GM10847 (cell line): ENCODE measurements around the gene MYCBPAP.
A peak's percentile ranks its signal among the peaks of the same experiment; 100 is the strongest.

ENCODE experiments used
- POLR2A ChIP-seq: IDR thresholded peaks from 2 replicates; pipeline ENCODE4 v1.6.1; 2011; ENCODE audit not compliant: insufficient read length; ENCODE audit errors: extremely low read depth

MYCBPAP gene

GRCh38 chr17:50469208-50469605, 39.0 kb upstream of the MYCBPAP start:
- TF ChIP-seq POLR2A, result no peak

DNA sequence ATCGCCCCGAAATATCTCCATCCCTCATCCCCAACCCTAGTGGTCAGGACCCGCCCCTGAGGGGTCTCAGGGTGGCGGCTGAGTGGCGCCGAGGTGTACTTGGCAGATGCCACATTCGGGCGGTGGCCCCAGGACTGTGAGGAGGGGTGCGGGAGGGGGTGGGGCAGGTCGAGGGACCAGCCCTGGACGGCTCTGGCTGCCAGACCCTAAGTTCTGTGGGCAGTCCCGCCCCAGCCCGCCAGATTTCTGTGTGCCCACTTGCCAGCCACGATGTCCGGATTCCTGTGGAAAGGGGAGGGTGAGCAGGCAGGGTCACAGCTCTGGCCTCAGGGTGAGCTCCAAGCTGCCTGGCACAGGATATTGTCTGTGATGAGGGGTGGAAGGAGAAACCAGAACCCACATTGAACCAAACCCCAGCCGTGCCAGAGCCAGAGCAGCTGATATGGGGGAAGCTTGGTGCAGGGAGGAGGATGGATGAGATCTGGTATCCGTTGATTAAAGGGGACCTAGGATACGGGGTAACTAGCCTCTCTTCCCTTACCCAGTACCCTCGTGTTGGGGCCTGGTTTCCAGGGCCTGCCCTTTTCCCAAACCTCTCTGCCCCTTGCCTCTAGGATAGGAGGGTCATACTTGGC, 38.5 kb upstream of the MYCBPAP start:
- no peak for TF ChIP-seq POLR2A

DNA sequence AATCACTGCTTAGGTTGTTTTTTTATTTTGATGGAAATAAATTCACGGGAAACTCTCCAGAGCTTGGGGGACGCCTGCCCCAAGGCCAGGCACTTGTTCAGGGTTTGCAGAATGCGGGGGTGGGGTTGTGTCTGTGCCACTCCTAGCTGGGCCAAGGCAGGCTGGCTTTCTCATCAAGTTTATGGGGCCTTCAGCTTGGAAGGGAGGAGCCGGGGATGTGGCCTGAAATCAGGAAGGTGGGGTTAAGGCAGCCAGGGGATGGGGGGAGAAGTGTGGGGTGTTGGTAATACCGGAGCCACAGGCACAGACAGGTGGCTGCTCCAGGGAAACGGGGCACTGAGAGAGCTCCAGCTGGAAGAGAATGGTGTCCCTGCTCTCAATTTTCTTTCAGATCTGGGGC, 37.8 kb upstream of the MYCBPAP start:
- TF ChIP-seq POLR2A, result no peak

DNA sequence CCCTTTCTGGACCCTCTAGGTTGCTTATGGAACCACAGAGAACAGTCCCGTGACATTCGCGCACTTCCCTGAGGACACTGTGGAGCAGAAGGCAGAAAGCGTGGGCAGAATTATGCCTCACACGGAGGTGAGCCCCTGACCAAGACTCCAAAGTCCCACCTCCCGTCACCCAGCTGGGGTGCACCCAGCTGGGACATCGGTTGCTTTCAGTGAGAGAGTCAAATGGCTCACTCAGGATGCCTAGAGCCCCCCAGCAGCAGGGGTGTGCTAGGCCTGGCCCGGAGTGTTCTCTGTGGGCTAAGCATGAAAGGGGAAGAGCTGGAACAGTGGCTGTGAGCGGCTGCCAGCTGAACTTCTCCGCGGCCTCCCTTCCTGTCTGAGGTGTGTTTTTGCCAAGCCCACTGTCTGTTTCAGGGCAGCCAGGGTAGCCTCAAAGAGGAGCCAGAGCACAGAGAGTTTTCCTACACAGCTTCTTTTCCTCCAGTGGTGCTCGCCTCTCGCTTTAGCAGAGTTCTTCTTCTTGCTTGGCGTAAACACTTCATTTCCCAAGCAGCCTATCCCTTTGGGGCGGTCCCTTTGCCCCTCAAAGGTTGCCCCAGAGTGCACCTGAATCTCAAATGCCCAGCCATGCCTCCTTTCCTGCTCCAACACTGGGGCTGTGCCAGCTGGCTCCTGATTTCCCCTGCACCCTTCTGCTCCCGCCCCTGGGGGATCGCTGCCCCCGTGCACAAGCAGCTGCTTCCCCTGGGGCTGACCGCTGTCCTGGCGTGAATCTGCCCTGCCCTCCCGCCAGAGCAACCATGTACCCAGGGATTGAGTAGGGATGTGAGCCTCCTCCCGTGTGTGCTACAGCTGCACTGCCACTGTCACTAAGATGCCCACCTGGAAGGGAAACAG, 37.0 kb upstream of the MYCBPAP start:
- no peak for TF ChIP-seq POLR2A

- no peak for TF ChIP-seq POLR2A
These were observed 36.0 kb upstream of the MYCBPAP start for GRCh38 chr17:50472286-50472685.

DNA sequence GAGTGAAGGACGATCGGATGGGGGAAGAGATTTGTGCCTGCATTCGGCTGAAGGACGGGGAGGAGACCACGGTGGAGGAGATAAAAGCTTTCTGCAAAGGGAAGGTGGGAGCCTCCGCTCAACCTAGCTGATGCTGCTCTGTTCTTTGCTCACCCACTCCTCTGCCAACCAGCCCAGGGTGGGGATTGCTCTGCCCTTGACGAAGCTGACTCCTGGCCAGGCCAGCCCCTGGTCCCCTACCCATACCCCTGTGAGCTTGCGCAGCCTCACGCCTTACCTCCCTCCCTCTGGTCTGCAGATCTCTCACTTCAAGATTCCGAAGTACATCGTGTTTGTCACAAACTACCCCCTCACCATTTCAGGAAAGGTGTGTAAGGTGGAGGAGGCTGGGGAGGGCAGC, 34.3 kb upstream of the MYCBPAP start:
- no peak for TF ChIP-seq POLR2A

DNA sequence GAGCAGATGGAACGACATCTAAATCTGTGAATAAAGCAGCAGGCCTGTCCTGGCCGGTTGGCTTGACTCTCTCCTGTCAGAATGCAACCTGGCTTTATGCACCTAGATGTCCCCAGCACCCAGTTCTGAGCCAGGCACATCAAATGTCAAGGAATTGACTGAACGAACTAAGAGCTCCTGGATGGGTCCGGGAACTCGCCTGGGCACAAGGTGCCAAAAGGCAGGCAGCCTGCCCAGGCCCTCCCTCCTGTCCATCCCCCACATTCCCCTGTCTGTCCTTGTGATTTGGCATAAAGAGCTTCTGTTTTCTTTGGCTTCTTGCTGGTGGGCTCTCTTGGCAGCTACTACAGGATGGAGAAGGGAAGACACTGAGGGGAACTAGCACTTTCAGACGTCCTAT, 33.7 kb upstream of the MYCBPAP start:
- TF ChIP-seq POLR2A, result no peak

GRCh38 chr17:50475362-50475761, 32.9 kb upstream of the MYCBPAP start:
- TF ChIP-seq POLR2A, result no peak

GRCh38 chr17:50476545-50477315, 31.5 kb upstream of the MYCBPAP start:
- no peak for TF ChIP-seq POLR2A

DNA sequence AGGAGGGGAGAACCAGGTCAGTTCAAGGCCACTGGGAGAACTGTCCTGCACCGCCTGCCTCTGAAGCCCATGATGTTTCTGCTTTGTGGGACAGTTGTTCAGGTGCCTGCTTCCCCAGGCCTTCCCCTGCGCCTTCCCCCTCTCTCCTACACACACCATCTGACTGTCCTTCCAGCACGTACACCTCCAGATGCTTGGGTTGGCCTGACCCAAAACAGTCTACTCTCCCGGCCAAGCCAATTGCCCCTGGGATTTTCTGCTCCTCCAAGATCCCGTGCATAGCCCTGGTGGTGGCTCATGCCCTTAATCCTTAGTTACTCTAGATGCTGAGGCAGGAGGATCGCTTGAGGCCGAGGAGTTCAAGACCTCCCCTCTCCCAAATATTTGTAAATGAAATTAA, 30.3 kb upstream of the MYCBPAP start:
- no peak for TF ChIP-seq POLR2A

DNA sequence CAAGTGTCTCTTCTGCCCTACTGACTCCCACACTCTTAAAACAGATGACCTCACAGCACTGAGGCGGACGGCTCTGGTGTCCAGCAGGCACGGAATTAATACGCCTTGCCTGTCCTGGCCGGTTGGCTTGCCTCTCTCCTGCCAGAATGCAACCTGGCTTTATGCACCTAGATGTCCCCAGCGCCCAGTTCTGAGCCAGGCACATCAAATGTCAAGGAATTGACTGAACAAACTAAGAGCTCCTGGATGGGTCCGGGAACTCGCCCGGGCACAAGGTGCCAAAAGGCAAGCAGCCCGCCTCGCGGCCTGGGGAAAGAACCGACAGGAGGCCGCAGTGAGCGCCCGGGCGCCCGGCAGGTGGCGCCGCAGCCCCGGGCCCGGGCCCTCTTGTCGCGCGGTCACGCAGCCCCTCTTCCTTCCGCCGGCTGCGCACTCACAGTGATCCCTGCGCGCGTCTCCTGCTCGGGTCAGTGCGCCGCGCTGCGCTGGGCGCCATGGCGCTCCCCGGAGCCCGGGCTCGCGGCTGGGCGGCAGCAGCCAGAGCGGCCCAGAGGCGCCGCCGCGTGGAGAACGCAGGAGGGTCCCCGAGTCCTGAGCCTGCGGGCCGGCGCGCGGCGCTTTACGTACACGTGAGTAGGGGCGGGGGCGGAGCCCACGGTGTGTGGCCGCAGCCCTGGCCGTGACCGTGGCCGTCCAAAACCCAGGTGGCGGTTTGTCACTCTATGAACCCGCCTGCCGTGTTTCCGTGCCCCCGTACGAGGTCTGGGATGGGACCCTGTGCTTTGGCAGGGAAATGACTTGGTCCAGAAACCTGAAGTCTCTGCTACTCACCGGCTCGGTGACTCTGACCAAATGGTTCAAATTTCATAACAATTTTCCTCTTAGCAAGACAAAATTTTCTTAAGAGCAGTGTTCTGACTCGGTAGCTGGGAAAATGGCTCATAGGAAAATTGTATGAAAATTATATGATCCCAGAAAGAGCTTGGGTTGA, 29.6 kb upstream of the MYCBPAP start, which contains the start of gene RSAD1:
Gene RSAD1 (plus strand): TSS at position 470 of the 991 bp plus-strand sequence. CDS start 25 bp downstream, at position 495.
- TF ChIP-seq POLR2A, result peak; percentile 90

GRCh38 chr17:50479522-50480141, 28.6 kb upstream of the MYCBPAP start:
- TF ChIP-seq POLR2A, result no peak

DNA sequence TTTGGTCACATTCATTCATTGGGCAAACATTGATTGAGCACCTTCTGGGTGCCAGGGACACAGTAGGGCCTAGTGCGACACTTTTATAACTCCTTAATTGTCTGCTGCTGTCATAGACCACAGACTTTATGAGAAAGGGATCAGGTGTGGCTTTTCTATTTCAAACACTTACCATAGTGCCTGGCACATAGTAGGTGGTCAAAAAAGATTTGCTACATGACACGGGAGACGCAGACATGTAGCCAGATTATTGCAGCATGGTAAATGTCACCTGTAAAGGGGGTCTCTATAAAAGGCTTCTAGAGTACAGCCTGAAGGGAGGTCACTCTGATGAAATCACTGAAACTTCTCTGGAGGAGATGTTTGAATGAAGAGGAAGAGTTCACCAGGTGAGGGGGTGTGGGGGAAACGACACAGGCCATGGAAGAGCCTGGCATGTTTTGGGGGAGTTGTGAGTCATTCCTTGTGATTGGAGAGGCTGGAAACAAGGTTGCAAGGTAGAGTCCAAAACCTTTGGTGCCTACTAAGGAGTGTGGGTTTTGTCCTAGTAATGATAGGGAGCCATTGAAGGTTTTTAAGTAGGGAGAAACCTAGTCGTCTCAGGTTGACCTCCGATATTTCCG, 28.0 kb upstream of the MYCBPAP start:
- no peak for TF ChIP-seq POLR2A
